Measurements from ENCODE around the gene CYB5B. TPM values are rescaled to one million over a fixed set of nuclear protein-coding genes. Genes with fewer than 3 reads are reported as not detected.

CYB5B gene
- total RNA-seq, 1 donor from 2014 or later = 71.8 TPM

DNA sequence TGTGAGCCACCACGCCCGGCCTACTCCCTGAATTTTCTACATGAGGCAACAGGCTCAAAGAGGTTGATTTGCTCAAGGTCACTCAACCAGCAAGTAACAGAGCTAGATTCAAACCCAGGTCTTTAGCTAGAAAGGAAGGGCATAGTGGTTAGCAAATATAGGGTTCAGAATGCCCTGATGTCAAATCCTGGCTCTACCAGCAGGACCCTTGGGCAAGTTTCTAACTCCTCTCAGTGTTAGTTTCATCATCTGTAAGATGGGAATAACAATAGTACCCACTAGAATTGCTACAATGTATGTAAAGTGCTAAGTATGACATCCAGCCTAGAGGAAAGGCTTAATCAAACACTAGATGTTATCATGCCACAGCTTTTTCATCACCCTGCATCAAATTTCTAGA is 19.1 kb upstream of the CYB5B start:
- H3K4me1 Mint-ChIP-seq (ENCODE audit: low read depth) = peaks cover 26% of the 10 kb centered on the region
- H3K27ac Mint-ChIP-seq (ENCODE audit: unreplicated experiment) = no peak overlapping the region
- no peaks in the 10 kb centered on the region for H3K36me3 Mint-ChIP-seq (ENCODE audit: low read depth)
- no peak for DNase-seq (ENCODE audit: low spot score)
- TF ChIP-seq, protein P1, sequence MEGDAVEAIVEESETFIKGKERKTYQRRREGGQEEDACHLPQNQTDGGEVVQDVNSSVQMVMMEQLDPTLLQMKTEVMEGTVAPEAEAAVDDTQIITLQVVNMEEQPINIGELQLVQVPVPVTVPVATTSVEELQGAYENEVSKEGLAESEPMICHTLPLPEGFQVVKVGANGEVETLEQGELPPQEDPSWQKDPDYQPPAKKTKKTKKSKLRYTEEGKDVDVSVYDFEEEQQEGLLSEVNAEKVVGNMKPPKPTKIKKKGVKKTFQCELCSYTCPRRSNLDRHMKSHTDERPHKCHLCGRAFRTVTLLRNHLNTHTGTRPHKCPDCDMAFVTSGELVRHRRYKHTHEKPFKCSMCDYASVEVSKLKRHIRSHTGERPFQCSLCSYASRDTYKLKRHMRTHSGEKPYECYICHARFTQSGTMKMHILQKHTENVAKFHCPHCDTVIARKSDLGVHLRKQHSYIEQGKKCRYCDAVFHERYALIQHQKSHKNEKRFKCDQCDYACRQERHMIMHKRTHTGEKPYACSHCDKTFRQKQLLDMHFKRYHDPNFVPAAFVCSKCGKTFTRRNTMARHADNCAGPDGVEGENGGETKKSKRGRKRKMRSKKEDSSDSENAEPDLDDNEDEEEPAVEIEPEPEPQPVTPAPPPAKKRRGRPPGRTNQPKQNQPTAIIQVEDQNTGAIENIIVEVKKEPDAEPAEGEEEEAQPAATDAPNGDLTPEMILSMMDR (IDR thresholded peaks at IDR 0.05) = no peak
- H3K27me3 Mint-ChIP-seq (ENCODE audit: low read depth) = no peaks in the 10 kb centered on the region
- H3K9me3 Mint-ChIP-seq (ENCODE audit: low read depth) = no peaks in the 10 kb centered on the region
- H3K4me3 Mint-ChIP-seq (ENCODE audit: unreplicated experiment) = no peak overlapping the region

DNA sequence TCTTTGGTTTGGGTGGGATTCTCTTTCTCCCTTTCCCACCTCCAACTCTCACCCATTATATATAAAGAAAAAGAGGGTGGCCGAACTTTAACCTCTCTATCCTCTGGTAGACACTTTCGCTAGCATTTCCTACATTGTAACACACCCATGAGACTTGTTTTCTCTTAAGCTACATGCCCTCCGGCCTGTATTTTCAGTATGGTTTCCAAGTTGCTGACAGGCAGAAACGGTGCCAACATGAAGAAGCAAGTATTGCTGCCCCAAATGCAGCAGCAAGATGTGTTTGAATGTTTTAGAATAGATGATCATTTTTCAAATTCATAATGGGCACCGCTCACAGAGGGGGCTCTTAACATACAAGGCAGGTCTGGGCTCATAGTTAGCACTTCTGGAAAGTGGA is 18.7 kb upstream of the CYB5B start:
- TF ChIP-seq, protein P1 (IDR thresholded peaks at IDR 0.05) = no peak
- peak overlapping the region; percentile 71 for H3K27ac Mint-ChIP-seq (ENCODE audit: unreplicated experiment)
- H3K9me3 Mint-ChIP-seq (ENCODE audit: low read depth) = no peaks in the 10 kb centered on the region
- no peaks in the 10 kb centered on the region for H3K36me3 Mint-ChIP-seq (ENCODE audit: low read depth)
- no peak for DNase-seq (ENCODE audit: low spot score)
- peaks cover 29% of the 10 kb centered on the region for H3K4me1 Mint-ChIP-seq (ENCODE audit: low read depth)
- no peak overlapping the region for H3K4me3 Mint-ChIP-seq (ENCODE audit: unreplicated experiment)
- H3K27me3 Mint-ChIP-seq (ENCODE audit: low read depth) = no peaks in the 10 kb centered on the region

DNA sequence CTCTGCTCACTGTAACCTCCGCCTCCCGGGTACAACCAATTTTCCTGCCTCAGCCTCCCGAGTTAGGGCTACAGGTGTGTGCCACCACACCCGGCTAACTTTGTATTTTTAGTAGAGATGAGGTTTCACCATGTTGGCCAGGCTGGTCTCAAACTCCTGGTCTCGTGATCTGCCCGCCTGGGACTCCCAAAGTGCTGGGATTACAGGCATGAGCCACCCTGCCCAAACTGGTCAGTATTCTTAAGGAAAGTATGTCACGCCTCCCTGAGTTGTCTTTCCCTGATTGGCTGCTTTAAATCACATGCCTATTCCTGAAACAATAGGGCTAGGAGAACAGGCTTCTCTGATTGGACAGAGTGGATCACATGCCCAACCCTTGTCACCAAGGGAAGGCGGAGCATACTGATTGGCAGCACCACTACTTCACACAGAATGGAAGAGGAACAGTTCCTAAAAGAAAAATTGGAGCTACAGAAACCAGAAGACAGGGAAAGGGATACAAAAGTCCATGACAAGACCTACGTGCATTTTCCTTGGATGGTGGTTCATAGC is 17.6 kb upstream of the CYB5B start:
- Mint-ChIP-seq H3K27me3 (ENCODE audit: low read depth) (no peaks in the 10 kb centered on the region), H3K4me3 (ENCODE audit: unreplicated experiment) (no peak overlapping the region), H3K4me1 (ENCODE audit: low read depth) (peaks cover 29% of the 10 kb centered on the region), H3K9me3 (ENCODE audit: low read depth) (no peaks in the 10 kb centered on the region), H3K27ac (ENCODE audit: unreplicated experiment) (no peak overlapping the region), H3K36me3 (ENCODE audit: low read depth) (no peaks in the 10 kb centered on the region)
- TF ChIP-seq, protein P1 (IDR thresholded peaks at IDR 0.05) = no peak
- DNase-seq (ENCODE audit: low spot score) = no peak

DNA sequence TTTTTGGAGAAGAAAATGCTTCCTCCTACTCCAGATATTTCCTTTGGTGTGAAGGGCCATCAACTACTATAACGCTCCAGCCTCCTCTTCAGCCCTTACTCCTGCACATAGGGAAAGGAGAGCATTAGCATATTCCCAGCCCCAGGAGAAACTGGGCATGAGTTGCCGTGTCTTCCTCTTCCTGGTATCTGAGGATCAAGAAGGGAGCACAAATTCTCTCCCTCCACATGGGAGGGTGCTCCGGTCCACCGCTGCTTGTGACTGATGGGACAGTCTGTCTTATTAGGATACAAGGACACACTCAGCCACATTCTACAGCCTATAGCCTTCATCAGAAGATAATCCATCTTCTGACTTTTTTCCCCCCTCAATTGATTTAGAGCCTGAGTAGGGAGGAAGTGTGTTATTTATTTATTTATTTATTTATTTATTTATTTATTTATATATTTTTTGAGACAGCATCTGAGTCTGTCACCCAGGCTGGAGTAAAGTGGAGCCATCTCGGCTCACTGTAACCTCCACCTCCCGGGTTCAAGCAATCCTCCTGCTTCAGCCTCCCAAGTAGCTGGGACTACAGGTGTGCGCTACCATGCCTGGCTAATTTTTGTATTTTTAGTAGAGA is 16.6 kb upstream of the CYB5B start:
- Mint-ChIP-seq H3K4me1 (ENCODE audit: low read depth) (peaks cover 29% of the 10 kb centered on the region), H3K36me3 (ENCODE audit: low read depth) (no peaks in the 10 kb centered on the region), H3K27me3 (ENCODE audit: low read depth) (no peaks in the 10 kb centered on the region), H3K27ac (ENCODE audit: unreplicated experiment) (no peak overlapping the region), H3K4me3 (ENCODE audit: unreplicated experiment) (no peak overlapping the region), H3K9me3 (ENCODE audit: low read depth) (no peaks in the 10 kb centered on the region)
- DNase-seq (ENCODE audit: low spot score) = no peak
- TF ChIP-seq, protein P1 (IDR thresholded peaks at IDR 0.05) = no peak

DNA sequence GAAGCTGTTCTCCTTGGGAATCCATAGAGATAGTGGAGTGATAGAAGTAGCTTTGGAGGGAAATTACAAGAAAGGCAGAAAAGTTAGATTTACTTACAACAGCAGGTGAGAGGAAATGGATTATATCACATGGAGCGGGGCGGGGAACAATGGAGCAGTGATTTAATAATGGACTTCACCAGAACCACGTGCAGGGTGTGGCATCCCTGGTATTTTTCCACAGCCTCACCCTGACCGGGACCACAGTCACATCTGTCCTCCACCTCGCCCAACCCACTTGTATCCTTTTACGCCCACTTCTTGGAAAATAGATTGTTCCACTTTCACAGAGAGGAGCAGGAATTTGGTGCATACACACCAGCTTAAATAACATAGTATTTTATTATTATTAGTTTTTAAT is 15.9 kb upstream of the CYB5B start:
- Mint-ChIP-seq H3K4me1 (ENCODE audit: low read depth) (peaks cover 29% of the 10 kb centered on the region), H3K27me3 (ENCODE audit: low read depth) (no peaks in the 10 kb centered on the region), H3K4me3 (ENCODE audit: unreplicated experiment) (no peak overlapping the region), H3K36me3 (ENCODE audit: low read depth) (no peaks in the 10 kb centered on the region), H3K9me3 (ENCODE audit: low read depth) (no peaks in the 10 kb centered on the region), H3K27ac (ENCODE audit: unreplicated experiment) (no peak overlapping the region)
- no peak for DNase-seq (ENCODE audit: low spot score)
- TF ChIP-seq, protein P1 (IDR thresholded peaks at IDR 0.05) = no peak
